Measurements from ENCODE around the gene ZCRB1. TPM values are rescaled to one million over a fixed set of nuclear protein-coding genes. Genes with fewer than 3 reads are reported as not detected.

Gene ZCRB1
- total RNA-seq, 1 experiment from 2014 or later: 71.5 TPM

DNA sequence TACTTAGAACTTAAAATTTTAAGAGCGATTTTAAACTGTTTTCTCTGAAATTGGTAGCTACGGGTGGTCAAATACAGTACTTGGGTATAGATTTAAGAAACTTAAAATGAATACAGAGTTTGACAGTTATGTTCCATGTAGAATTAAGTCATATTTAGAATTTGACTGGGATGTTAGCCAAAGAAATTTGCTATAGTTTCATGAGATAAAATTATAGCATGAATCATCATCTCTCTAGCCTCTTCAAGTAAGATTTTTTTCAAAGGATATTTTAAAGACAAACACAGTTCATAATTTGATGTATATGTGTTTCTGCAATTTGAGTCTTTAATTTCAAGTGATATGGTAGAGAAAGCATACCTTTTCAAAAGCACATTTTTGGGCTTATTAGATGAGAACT is 41.0 kb downstream of the ZCRB1 start:
- Histone ChIP-seq H3K23ac (ENCODE audit: insufficient read length, low read depth, low read length) (no peak overlapping the region), H4K5ac (ENCODE audit: insufficient read length, low read depth, low read length) (no peak overlapping the region), H2AFZ (ENCODE audit: low read length) (no peak overlapping the region), H3K27ac (ENCODE audit: insufficient read length, low read depth, low read length) (no peak overlapping the region), H3K4ac (ENCODE audit: low read depth, low read length) (no peak overlapping the region), H2BK5ac (ENCODE audit: insufficient read length, low read length) (no peak overlapping the region), H2AK5ac (ENCODE audit: insufficient read length, low read length) (no peak overlapping the region), H4K20me1 (ENCODE audit: control insufficient read depth, insufficient read depth, insufficient read length) (no peaks in the 10 kb centered on the region), H2BK120ac (ENCODE audit: low read depth, low read length, poor library complexity, severe bottlenecking) (no peak overlapping the region), H3K27me3 (ENCODE audit: insufficient read depth, low read length) (no peaks in the 10 kb centered on the region), H3K9me3 (ENCODE audit: control insufficient read depth, low read depth, low read length) (no peaks in the 10 kb centered on the region), H4K8ac (replicated peaks; ENCODE audit: insufficient read length, low read depth, low read length) (no peak overlapping the region), H3K79me1 (ENCODE audit: insufficient read depth, low read depth, low read length, poor library complexity, severe bottlenecking) (no peaks in the 10 kb centered on the region), H3K4me2 (ENCODE audit: insufficient read depth, insufficient read length, low read length) (no peak overlapping the region), H2BK12ac (ENCODE audit: insufficient read length, low read depth, low read length) (no peak overlapping the region), H2BK20ac (ENCODE audit: low read depth, low read length, poor library complexity, severe bottlenecking) (no peak overlapping the region), H3K14ac (ENCODE audit: insufficient read depth, low read length) (no peak overlapping the region), H3K23me2 (ENCODE audit: insufficient read length, low read depth, low read length, poor library complexity, severe bottlenecking) (no peaks in the 10 kb centered on the region), H3K79me2 (ENCODE audit: insufficient read depth, low read length) (no peaks in the 10 kb centered on the region), H3K4me1 (ENCODE audit: insufficient read depth, low read length) (no peaks in the 10 kb centered on the region), H3K56ac (ENCODE audit: insufficient read length, low read depth, low read length) (no peak overlapping the region), H2BK15ac (ENCODE audit: low read depth, low read length) (no peak overlapping the region), H3T11ph (ENCODE audit: low read length) (no peak overlapping the region), H3K18ac (ENCODE audit: insufficient read length, low read depth, low read length) (no peak overlapping the region), H4K91ac (ENCODE audit: insufficient read length, low read depth, low read length) (no peak overlapping the region), H3K9ac (ENCODE audit: extremely low read depth, insufficient read length, low read length) (no peak overlapping the region)
- peaks cover 17% of the 10 kb centered on the region for H3K27me3 Mint-ChIP-seq (ENCODE audit: low read depth)
- H3K9me3 Mint-ChIP-seq: no peaks in the 10 kb centered on the region
- no peak for DNase-seq
- H3K36me3 Mint-ChIP-seq (ENCODE audit: insufficient read depth in 1 of 3, low read depth in 3 of 3): no peaks in the 10 kb centered on the region
- TF ChIP-seq, protein P1, sequence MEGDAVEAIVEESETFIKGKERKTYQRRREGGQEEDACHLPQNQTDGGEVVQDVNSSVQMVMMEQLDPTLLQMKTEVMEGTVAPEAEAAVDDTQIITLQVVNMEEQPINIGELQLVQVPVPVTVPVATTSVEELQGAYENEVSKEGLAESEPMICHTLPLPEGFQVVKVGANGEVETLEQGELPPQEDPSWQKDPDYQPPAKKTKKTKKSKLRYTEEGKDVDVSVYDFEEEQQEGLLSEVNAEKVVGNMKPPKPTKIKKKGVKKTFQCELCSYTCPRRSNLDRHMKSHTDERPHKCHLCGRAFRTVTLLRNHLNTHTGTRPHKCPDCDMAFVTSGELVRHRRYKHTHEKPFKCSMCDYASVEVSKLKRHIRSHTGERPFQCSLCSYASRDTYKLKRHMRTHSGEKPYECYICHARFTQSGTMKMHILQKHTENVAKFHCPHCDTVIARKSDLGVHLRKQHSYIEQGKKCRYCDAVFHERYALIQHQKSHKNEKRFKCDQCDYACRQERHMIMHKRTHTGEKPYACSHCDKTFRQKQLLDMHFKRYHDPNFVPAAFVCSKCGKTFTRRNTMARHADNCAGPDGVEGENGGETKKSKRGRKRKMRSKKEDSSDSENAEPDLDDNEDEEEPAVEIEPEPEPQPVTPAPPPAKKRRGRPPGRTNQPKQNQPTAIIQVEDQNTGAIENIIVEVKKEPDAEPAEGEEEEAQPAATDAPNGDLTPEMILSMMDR (conservative IDR thresholded peaks at IDR 0.05): no peak
- no CpG with 5 or more reads among the region's 2 CpGs for WGBS (ENCODE audit: extremely low coverage, insufficient read length, low lambda C conversion rate)
- H3K4me1 Mint-ChIP-seq: no peaks in the 10 kb centered on the region
- no peak overlapping the region for H3K27ac Mint-ChIP-seq
- H3K4me3 Mint-ChIP-seq: no peak overlapping the region
